Neural progenitor cell (in vitro differentiated cells): ENCODE data around the gene DOCK4.

Source experiments
- CTCF ChIP-seq: fragments of 200-600 bp; sonication (generic); IDR thresholded peaks from 2 replicates; pipeline ENCODE4 v1.5.1; 2017; ENCODE audit warnings: antibody characterized with exemption, mild to moderate bottlenecking
- EZH2 ChIP-seq: fragments of 200-600 bp; sonication (generic); IDR thresholded peaks from 2 replicates; pipeline ENCODE4 v1.6.1; 2017; ENCODE audit warnings: antibody characterized with exemption, mild to moderate bottlenecking, moderate library complexity
- EZH2phosphoT487 ChIP-seq: fragments of 200-600 bp; sonication (generic); IDR thresholded peaks from 2 replicates; pipeline ENCODE4 v1.6.1; 2017; ENCODE audit warnings: antibody characterized with exemption

DNA sequence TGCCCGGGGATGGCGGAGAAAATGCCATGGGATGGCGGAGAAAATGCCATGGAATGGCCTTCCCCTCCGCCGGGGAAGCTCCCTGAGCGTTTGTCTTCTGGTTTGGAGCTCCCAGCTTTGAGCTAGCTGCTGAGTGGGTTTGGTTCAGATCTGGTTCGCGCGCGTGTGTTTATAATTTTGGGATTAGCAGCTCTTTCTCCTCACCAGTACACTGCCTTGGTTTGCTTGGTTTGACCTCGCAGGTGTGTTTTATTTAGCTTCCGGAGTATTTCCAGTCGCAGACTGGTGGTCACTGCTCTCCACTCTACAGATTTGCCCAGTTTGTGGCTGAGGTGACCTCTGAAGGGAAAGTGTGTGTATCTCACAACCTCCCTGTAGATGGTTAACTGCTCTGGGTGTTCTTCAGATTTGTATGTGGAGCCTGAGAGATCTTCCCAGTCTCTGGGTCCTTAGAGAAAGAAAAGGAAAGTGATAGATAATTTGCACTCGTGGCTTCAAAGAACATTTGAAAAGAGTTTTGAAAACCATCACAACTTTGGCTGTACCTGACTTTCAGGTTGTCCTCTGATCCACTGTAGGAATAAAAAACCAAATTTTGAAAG, 893 bp upstream of the DOCK4 start:
- no peak for TF ChIP-seq CTCF
- no peak for TF ChIP-seq EZH2
- TF ChIP-seq EZH2phosphoT487 = no peak
